Measurements from ENCODE around the gene UBB. TPM values are rescaled to one million over a fixed set of nuclear protein-coding genes. Genes with fewer than 3 reads are reported as not detected.

The UBB gene
- total and polyA plus RNA-seq, 4 donors: 1,190 to 3,673 (median 1,472) TPM

DNA sequence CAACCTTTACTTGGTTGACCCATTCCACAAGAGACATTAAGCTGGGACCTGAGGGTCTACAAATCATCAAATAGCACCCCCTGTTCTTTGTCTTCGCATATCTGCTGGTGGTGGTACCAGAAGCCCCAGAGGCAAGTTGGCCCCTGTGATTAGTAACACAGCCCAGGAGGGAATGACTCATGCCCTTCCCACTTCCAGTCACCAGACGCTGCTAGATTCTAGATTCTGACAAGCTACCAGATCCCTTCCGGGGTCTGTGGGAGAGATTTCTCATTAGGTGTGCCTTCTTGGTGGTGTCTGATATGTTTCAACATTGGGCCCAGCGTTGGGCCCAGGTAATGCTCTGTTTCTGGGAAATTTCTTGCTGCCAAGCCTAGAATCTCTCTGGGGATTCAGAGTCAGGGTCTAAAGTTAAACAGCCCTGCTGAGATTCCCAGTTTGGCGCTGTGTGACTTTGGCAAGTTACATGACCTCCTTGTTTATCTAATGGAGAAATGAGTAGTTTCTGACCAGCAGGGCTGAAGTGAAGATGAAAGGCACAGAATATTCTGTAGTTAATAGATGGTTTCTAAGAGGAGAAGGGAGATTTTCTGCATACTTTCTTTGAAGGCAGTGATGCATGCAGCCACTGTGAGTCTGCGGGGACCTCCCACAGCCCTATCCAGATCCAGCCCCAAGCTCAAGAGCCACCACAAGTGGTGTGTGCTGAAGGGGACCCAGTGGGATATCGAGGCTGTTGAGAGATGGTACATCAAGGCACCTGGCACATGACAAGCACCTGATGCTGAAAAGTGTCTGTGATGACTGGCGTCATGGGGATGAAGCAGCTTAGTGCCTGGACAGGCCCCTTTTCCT, 38.4 kb downstream of the UBB start:
- no peak overlapping the region for H3K9ac ChIP-seq (ENCODE audit: low read depth in 1 of 2, low read length in 2 of 2)
- no peaks in the 10 kb centered on the region for H3K4me1 ChIP-seq (ENCODE audit: control insufficient read depth in 4 of 4, insufficient read depth in 4 of 4, low read length in 3 of 4)
- no peak for TF ChIP-seq YY1 (IDR thresholded peaks at IDR 0.05)
- TF ChIP-seq HNF4G (IDR thresholded peaks at IDR 0.05): no peak
- no peak for TF ChIP-seq RXRA (IDR thresholded peaks at IDR 0.05)
- TF ChIP-seq SP1 (IDR thresholded peaks at IDR 0.05): no peak
- no peak for TF ChIP-seq JUND (IDR thresholded peaks at IDR 0.05)
- no peak for TF ChIP-seq NR2F2 (IDR thresholded peaks at IDR 0.05)
- TF ChIP-seq, protein P1, sequence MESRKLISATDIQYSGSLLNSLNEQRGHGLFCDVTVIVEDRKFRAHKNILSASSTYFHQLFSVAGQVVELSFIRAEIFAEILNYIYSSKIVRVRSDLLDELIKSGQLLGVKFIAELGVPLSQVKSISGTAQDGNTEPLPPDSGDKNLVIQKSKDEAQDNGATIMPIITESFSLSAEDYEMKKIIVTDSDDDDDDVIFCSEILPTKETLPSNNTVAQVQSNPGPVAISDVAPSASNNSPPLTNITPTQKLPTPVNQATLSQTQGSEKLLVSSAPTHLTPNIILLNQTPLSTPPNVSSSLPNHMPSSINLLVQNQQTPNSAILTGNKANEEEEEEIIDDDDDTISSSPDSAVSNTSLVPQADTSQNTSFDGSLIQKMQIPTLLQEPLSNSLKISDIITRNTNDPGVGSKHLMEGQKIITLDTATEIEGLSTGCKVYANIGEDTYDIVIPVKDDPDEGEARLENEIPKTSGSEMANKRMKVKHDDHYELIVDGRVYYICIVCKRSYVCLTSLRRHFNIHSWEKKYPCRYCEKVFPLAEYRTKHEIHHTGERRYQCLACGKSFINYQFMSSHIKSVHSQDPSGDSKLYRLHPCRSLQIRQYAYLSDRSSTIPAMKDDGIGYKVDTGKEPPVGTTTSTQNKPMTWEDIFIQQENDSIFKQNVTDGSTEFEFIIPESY (IDR thresholded peaks at IDR 0.05): no peak
- TF ChIP-seq, protein P2, sequence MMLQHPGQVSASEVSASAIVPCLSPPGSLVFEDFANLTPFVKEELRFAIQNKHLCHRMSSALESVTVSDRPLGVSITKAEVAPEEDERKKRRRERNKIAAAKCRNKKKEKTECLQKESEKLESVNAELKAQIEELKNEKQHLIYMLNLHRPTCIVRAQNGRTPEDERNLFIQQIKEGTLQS (IDR thresholded peaks at IDR 0.05): no peak
- TF ChIP-seq, protein P3, sequence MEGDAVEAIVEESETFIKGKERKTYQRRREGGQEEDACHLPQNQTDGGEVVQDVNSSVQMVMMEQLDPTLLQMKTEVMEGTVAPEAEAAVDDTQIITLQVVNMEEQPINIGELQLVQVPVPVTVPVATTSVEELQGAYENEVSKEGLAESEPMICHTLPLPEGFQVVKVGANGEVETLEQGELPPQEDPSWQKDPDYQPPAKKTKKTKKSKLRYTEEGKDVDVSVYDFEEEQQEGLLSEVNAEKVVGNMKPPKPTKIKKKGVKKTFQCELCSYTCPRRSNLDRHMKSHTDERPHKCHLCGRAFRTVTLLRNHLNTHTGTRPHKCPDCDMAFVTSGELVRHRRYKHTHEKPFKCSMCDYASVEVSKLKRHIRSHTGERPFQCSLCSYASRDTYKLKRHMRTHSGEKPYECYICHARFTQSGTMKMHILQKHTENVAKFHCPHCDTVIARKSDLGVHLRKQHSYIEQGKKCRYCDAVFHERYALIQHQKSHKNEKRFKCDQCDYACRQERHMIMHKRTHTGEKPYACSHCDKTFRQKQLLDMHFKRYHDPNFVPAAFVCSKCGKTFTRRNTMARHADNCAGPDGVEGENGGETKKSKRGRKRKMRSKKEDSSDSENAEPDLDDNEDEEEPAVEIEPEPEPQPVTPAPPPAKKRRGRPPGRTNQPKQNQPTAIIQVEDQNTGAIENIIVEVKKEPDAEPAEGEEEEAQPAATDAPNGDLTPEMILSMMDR (IDR thresholded peaks at IDR 0.05; ENCODE audit: low read depth, low read length, missing input control): no peak
- TF ChIP-seq GABPA (IDR thresholded peaks at IDR 0.05 in 1 of 2, conservative IDR thresholded peaks at IDR 0.05 in 1 of 2): no peak
- no peak for TF ChIP-seq EGR1 (IDR thresholded peaks at IDR 0.05; ENCODE audit: low read depth in 2 of 2)
- TF ChIP-seq, protein P4, sequence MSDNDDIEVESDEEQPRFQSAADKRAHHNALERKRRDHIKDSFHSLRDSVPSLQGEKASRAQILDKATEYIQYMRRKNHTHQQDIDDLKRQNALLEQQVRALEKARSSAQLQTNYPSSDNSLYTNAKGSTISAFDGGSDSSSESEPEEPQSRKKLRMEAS (IDR thresholded peaks at IDR 0.05): no peak
- TF ChIP-seq RAD21 (IDR thresholded peaks at IDR 0.05): no peak
- TF ChIP-seq, protein P5, sequence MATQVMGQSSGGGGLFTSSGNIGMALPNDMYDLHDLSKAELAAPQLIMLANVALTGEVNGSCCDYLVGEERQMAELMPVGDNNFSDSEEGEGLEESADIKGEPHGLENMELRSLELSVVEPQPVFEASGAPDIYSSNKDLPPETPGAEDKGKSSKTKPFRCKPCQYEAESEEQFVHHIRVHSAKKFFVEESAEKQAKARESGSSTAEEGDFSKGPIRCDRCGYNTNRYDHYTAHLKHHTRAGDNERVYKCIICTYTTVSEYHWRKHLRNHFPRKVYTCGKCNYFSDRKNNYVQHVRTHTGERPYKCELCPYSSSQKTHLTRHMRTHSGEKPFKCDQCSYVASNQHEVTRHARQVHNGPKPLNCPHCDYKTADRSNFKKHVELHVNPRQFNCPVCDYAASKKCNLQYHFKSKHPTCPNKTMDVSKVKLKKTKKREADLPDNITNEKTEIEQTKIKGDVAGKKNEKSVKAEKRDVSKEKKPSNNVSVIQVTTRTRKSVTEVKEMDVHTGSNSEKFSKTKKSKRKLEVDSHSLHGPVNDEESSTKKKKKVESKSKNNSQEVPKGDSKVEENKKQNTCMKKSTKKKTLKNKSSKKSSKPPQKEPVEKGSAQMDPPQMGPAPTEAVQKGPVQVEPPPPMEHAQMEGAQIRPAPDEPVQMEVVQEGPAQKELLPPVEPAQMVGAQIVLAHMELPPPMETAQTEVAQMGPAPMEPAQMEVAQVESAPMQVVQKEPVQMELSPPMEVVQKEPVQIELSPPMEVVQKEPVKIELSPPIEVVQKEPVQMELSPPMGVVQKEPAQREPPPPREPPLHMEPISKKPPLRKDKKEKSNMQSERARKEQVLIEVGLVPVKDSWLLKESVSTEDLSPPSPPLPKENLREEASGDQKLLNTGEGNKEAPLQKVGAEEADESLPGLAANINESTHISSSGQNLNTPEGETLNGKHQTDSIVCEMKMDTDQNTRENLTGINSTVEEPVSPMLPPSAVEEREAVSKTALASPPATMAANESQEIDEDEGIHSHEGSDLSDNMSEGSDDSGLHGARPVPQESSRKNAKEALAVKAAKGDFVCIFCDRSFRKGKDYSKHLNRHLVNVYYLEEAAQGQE (IDR thresholded peaks at IDR 0.05): no peak
- TF ChIP-seq FOXA2 (IDR thresholded peaks at IDR 0.05): no peak
- TF ChIP-seq TAF1 (conservative IDR thresholded peaks at IDR 0.05): no peak
- DNase-seq (ENCODE audit: low spot score): no peak
- no peaks in the 10 kb centered on the region for H3K9me3 ChIP-seq (ENCODE audit: control insufficient read depth in 4 of 4, low read length in 3 of 4)
- H3K27me3 ChIP-seq (ENCODE audit: control insufficient read depth in 4 of 4, insufficient read depth in 4 of 4, low read length in 3 of 4): no peaks in the 10 kb centered on the region
- no peak overlapping the region for H3K4me3 ChIP-seq (ENCODE audit: low read depth in 1 of 3, low read length in 3 of 3)
- 76% methylated on average over 8 of the region's 8 CpGs for WGBS
- H3K36me3 ChIP-seq (ENCODE audit: control insufficient read depth in 4 of 4, insufficient read depth in 3 of 4, low read depth in 1 of 4, low read length in 3 of 4): peaks cover 0 to 3% (median 0%) of the 10 kb centered on the region in 4 donors
- H3K27ac ChIP-seq (ENCODE audit: low read depth in 1 of 2, low read length in 2 of 2): peak overlapping the region; percentile 1 to 36
